Hematopoietic multipotent progenitor cell treated with erythropoietin and hydrocortisone succinate and interleukin-3 and kit ligand, for 4 days (in vitro differentiated cells): ENCODE results near the gene GK.
"Not testable (repeated sequence)": the region's sequence is repeated elsewhere in the genome, so short reads cannot be mapped to it uniquely, and the experiment has no call there.

Experiments
- DNase-seq: peaks from one replicate; pipeline ENCODE4 v3.0.0-alpha.2; 2015

GK gene

GRCh38 chrX:30713061-30713525 lies 59.9 kb downstream of the GK start:
- DNase-seq: peak; percentile 80

- no peak for DNase-seq
These were observed 60.9 kb downstream of the GK start for GRCh38 chrX:30714138-30714537.

- no peak for DNase-seq
These were observed 62.8 kb downstream of the GK start for GRCh38 chrX:30715976-30716375.

- no peak for DNase-seq
These were observed 80.8 kb downstream of the GK start for GRCh38 chrX:30733852-30734660.

DNA sequence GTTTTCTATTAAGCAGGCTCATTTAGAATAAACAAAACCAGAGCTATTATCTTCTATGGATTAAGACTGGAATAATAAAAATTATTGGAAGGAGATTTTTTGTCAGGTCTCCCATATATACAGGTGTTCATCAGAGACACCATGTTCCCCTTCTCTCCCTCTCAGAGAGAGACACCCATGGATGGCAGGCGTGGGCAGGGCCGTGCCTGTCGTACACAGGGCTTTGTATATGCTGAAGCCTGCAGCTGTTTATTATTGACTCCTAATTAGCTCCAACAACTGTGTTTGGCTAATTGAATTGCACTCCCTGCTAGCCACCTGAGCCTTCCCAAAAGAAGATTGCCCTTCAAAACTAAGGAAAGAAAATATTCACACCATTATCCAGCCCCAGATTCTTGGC lies 81.6 kb downstream of the GK start:
- DNase-seq: no peak

DNA sequence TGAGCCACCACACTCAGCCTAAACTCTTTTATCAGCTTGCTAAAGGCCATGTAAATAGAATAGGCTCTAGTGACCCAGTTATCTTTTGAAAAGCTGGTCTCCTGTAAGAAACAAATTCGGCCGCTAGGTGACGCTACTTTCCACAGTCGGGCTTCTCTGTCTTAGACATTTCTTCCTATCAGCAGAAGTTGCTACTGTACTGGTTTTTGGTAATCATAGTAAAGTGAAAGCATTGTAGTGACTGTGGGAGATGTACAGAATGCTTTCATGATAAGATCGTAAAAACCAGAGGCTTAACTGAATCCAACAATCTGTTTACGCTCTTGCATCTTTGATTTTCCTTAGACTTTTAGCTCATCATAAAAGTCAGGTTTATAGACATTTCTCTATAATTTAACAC lies 82.6 kb downstream of the GK start:
- peak; percentile 79 for DNase-seq

- DNase-seq: no peak
These were observed 88.3 kb downstream of the GK start for GRCh38 chrX:30741545-30741944.

- DNase-seq: no peak
These were observed 95.2 kb downstream of the GK start for GRCh38 chrX:30748342-30748960.

DNA sequence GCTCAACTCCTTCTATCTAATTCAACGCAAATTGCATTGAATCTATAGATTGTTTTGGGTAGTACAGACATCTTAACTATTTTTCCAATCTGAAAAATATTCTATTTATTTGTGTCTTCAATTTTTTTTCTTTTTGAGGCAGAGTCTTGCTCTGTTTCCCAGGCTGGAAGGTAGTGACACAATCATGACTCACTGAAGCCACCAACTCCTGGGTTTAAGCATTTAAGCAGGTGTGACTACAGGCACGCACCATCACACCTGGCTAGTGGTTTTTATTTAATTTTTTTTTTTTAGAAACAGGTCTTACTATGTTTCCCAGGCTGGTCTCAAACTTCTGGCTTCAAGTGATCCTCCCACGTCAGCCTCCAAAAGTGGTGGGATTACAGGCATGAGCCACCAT lies 98.3 kb downstream of the GK start:
- DNase-seq: no peak

- DNase-seq: no peak
These were observed 109.5 kb downstream of the GK start for GRCh38 chrX:30762755-30763154.

DNA sequence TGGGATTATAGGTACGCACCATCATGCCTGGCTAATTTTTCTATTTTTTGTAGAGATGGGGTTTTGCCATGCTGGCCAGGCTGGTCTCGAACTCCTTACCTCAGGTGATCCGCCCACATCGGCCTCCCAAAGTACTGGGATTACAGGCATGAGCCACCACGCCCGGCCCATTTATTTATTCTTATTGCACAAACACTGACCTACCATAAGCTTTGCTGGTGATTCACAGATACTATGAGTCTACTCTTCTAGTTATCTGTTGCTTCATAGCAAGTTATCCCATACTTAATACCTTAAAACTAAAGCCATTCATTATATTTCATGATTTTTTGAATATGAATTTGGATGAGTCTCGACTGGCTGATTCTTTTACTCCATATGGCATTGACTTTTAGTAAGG lies 120.5 kb downstream of the GK start:
- DNase-seq: not testable (repeated sequence)

- peak; percentile 4 for DNase-seq
These were observed 124.4 kb downstream of the GK start for GRCh38 chrX:30777575-30777974.

DNA sequence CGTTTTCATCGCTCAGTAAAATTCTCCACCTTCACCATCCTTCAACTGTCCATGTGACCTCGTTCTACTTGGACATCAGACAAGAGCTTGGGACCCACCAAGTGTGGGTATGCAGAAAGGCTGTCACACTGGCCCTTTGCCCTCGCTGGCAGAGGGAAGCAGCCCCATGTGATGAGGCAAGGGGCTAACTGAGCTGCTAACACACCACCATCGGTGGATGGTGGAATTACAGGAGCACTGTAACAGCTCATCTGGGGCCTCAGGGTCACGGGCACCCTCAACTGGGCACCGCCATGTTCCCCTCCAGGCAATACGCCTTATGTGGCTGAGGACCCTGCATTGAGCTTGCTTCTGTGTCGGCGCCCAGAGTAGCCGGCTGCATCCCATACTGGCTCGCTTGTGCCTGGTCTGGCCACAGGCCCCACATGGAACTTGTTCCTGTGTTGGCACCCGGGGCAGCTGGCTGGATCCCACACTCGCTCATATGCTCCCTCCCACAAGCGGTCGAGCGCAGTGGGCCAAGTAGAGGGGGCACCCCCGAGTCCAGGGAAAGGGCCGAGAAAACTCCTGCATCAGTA lies 126.3 kb downstream of the GK start:
- no peak for DNase-seq
